Measurements from ENCODE around the gene ATP10A.
A peak's percentile ranks its signal among the peaks of the same experiment; 100 is the strongest.

The ATP10A gene

DNA sequence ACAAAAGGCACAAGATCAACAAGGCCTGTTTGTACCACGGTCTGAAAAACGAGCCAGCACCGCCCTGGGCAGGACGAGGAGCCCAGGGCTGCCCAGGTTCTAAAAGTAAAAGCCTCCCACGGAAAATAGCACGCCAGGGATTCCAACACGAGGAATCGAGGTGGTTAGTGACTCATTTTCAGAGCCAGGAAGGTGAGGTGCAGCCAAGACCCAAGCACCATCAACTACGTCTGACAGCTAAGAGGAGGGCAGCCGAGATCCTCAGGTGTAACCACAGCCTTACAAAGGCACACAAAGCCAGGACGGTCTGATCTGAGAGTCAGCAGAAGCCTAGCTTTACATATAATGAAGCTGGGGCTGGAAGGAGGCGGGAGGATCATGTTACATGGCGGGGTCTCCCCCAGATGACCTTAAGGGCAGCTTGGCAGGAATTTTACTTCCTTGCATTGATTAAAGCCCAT is 52.5 kb downstream of the ATP10A start:
- Histone ChIP-seq H3K9ac (ENCODE audit: low read length) (no peak overlapping the region), H3F3A (ENCODE audit: insufficient read depth, low read length) (no peaks in the 10 kb centered on the region), H2AFZ (ENCODE audit: low read length) (no peak overlapping the region), H4K20me1 (ENCODE audit: insufficient read depth, low read length) (no peaks in the 10 kb centered on the region), H3K4me3 (ENCODE audit: low read length) (no peak overlapping the region), H3K27me3 (replicated peaks; ENCODE audit: insufficient read depth, low read length) (no peaks in the 10 kb centered on the region), H3K79me2 (ENCODE audit: low read length) (no peaks in the 10 kb centered on the region), H3K36me3 (replicated peaks; ENCODE audit: insufficient read depth, low read length) (no peaks in the 10 kb centered on the region), H3K4me1 (ENCODE audit: low read length) (no peaks in the 10 kb centered on the region), H3K9me3 (replicated peaks; ENCODE audit: insufficient read depth, low read length) (0 out of 2 replicates have a peak, but pooled peaks cover 3% of the 10 kb centered on the region), H3K4me2 (ENCODE audit: low read depth, low read length) (no peak overlapping the region), H3K27ac (ENCODE audit: low read length) (peak overlapping the region; percentile 18; the same call in 1 of the 2 replicates), H3K9me2 (replicated peaks; ENCODE audit: insufficient read depth, low read length) (no peaks in the 10 kb centered on the region)
- DNase-seq, result peak; percentile 16
- TF ChIP-seq EZH2phosphoT487 (IDR thresholded peaks at IDR 0.05; ENCODE audit: low read length), result no peak
- TF ChIP-seq, protein P1, sequence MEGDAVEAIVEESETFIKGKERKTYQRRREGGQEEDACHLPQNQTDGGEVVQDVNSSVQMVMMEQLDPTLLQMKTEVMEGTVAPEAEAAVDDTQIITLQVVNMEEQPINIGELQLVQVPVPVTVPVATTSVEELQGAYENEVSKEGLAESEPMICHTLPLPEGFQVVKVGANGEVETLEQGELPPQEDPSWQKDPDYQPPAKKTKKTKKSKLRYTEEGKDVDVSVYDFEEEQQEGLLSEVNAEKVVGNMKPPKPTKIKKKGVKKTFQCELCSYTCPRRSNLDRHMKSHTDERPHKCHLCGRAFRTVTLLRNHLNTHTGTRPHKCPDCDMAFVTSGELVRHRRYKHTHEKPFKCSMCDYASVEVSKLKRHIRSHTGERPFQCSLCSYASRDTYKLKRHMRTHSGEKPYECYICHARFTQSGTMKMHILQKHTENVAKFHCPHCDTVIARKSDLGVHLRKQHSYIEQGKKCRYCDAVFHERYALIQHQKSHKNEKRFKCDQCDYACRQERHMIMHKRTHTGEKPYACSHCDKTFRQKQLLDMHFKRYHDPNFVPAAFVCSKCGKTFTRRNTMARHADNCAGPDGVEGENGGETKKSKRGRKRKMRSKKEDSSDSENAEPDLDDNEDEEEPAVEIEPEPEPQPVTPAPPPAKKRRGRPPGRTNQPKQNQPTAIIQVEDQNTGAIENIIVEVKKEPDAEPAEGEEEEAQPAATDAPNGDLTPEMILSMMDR (IDR thresholded peaks at IDR 0.05; ENCODE audit: low read length), result no peak
- TF ChIP-seq EZH2 (optimal IDR thresholded peaks at IDR 0.05; ENCODE audit: low read depth, low read length), result no peak

DNA sequence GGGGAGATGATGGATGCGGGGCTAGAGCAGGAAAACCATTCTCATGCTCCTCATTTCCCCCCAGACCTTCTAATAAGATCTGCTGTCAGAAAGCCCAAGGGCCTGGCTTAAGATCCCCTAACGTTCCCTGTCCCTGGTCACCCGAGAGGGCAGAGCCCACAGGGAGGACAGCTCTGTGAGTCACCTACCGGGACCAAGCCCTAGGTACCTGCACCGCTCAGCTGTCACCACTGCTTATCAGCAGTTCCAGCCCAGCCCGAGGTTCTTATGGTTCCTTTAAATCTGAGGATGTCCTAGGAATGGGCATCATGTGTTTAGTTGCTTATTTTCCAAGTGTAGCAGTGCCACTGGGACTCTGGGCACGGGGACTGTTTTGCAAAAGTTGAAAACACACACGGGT is 53.0 kb downstream of the ATP10A start:
- TF ChIP-seq EZH2 (optimal IDR thresholded peaks at IDR 0.05; ENCODE audit: low read depth, low read length), result no peak
- TF ChIP-seq, protein P1 (IDR thresholded peaks at IDR 0.05; ENCODE audit: low read length), result no peak
- TF ChIP-seq EZH2phosphoT487 (IDR thresholded peaks at IDR 0.05; ENCODE audit: low read length), result no peak
- H3K36me3 ChIP-seq (replicated peaks; ENCODE audit: insufficient read depth, low read length), result no peaks in the 10 kb centered on the region
- H3K27ac ChIP-seq (ENCODE audit: low read length), result no peak overlapping the region
- no peak overlapping the region for H3K4me3 ChIP-seq (ENCODE audit: low read length)
- H3K27me3 ChIP-seq (replicated peaks; ENCODE audit: insufficient read depth, low read length), result no peaks in the 10 kb centered on the region
- no peaks in the 10 kb centered on the region for H3K9me3 ChIP-seq (replicated peaks; ENCODE audit: insufficient read depth, low read length)
- H3K9me2 ChIP-seq (replicated peaks; ENCODE audit: insufficient read depth, low read length), result no peaks in the 10 kb centered on the region
- no peaks in the 10 kb centered on the region for H3K79me2 ChIP-seq (ENCODE audit: low read length)
- no peaks in the 10 kb centered on the region for H4K20me1 ChIP-seq (ENCODE audit: insufficient read depth, low read length)
- H3K9ac ChIP-seq (ENCODE audit: low read length), result no peak overlapping the region
- H3K4me1 ChIP-seq (ENCODE audit: low read length), result no peaks in the 10 kb centered on the region
- no peak overlapping the region for H3K4me2 ChIP-seq (ENCODE audit: low read depth, low read length)
- no peaks in the 10 kb centered on the region for H3F3A ChIP-seq (ENCODE audit: insufficient read depth, low read length)
- no peak for DNase-seq
- H2AFZ ChIP-seq (ENCODE audit: low read length), result no peak overlapping the region

DNA sequence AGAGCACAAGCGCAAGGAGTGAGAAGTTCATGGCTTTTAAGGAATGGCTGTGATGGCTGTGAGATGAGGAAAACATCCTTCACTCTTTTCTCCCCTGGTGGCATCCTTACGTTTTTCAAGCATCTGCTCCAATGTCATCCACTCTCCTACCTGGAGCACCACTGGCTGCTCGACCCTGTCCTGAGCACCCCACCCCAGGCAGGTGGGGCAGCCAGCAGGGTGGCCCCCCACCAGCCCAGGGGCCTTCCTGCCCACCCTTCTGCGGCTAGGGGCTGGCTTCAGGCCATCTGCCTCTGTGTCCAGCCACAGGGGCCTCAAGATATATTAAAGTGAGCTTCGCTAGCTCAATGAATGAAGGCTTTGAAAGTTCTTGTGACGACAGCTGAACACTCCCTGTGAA is 56.1 kb downstream of the ATP10A start:
- Histone ChIP-seq H3F3A (ENCODE audit: insufficient read depth, low read length) (no peaks in the 10 kb centered on the region), H3K4me3 (ENCODE audit: low read length) (no peak overlapping the region), H3K4me1 (ENCODE audit: low read length) (no peaks in the 10 kb centered on the region), H3K79me2 (ENCODE audit: low read length) (no peaks in the 10 kb centered on the region), H2AFZ (ENCODE audit: low read length) (no peak overlapping the region), H3K27ac (ENCODE audit: low read length) (no peak overlapping the region), H3K36me3 (replicated peaks; ENCODE audit: insufficient read depth, low read length) (no peaks in the 10 kb centered on the region), H3K4me2 (ENCODE audit: low read depth, low read length) (no peak overlapping the region), H3K9me3 (replicated peaks; ENCODE audit: insufficient read depth, low read length) (no peaks in the 10 kb centered on the region), H3K27me3 (replicated peaks; ENCODE audit: insufficient read depth, low read length) (no peaks in the 10 kb centered on the region), H3K9me2 (replicated peaks; ENCODE audit: insufficient read depth, low read length) (no peaks in the 10 kb centered on the region), H4K20me1 (ENCODE audit: insufficient read depth, low read length) (no peaks in the 10 kb centered on the region), H3K9ac (ENCODE audit: low read length) (no peak overlapping the region)
- no peak for TF ChIP-seq EZH2 (optimal IDR thresholded peaks at IDR 0.05; ENCODE audit: low read depth, low read length)
- no peak for TF ChIP-seq EZH2phosphoT487 (IDR thresholded peaks at IDR 0.05; ENCODE audit: low read length)
- TF ChIP-seq, protein P1 (IDR thresholded peaks at IDR 0.05; ENCODE audit: low read length), result no peak
- no peak for DNase-seq

Measured in MM.1S (cell line).